Inflammatory macrophage treated with lipopolysaccharide for 4 hours (primary cell): ENCODE measurements around the gene PAOX.

ENCODE experiments used
- DNase-seq: peaks from one replicate; pipeline ENCODE4 v3.0.0-alpha.2; 2020

The PAOX gene

DNA sequence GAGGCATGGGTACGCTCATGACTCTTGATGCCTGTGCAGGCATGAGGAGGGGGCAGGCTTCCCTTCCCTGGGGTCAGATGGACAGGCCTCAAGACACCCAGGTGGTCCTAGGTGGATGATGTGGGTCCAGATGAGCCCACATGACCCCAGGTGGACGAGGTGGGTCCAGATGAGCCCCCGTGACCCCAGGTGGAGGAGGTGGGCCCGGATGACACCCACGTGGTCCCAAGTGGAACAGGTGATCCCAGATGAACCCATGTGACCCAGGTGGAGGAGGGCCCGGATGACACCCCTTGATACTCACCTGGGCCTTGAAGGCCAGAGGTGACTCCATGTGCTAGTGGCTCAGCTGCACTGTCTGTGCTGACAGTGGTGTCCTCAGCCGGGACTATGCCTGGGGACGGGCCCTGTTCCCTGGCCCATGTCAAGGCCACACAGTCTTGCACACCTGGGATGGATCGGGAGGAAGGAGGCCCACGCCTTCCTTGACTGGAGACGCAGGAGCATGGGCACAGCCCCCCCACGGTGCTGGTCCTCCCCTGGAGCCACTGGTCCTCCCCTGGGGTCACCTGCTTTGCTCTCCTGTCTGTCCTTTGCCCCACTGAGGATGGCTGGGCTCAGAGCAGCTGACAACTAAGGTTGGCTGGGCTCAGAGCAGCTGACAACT lies 28.6 kb upstream of the PAOX start:
- DNase-seq = no peak

DNA sequence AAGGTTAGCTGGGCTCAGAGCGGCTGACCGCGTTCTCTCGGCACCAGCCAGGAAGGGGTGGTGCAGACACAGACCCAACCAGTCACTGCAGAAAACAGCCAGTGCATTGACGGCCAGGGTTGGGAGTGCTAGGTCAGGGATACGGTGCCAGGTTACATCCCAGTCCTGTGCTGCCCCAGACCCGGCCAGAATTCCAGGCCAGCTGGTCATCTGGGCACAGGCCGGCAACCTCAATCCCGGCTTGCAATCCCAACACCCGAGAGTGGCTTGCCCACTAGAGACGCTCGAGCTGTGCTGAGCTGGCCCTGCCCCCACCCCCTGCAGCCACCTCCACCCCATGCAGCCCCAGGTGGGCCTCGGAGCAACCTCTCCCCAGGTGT lies 28.1 kb upstream of the PAOX start:
- DNase-seq = no peak

DNA sequence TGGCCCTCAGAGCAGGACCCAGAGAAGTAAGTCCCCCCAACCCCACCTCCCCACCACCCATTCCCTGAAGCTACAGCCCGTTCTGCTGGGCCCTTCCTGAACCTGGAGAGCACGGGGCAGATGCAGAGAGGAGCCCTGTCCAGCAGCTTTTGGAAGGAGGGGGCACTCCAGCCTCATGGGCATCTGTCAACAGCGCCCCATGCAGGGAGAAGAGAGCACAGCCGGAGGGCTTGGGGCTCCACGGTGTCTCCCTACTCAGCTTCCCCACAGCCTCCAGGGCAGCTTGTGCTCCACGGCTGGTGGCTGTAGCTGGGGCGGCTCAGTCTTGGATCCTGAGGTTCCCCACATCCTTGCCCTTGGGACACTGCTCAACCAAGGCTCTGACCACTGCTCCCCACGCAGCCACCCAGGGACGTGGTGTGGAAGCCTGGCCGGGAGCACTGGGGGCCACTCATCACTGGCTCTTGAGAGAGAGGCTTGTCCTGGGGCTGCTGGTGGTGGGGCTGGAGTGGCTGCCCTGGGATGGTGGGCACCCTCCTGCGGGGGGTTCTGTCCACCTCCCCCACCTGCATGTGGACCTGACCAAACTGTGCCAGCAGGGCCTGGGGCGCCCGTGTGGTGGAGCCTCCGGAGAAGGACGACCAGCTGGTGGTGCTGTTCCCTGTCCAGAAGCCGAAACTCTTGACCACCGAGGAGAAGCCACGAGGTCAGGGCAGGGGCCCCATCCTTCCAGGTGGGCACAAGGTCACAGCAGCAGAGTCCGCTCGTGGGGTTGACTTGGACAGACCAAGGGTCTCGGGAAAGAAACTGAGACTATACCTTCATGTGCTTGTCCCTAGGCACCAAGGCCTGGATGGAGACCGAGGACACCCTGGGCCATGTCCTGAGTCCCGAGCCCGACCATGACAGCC lies 27.4 kb upstream of the PAOX start:
- DNase-seq = no peak

- no peak for DNase-seq
Observed at GRCh38 chr10:133353202-133353959, 25.7 kb upstream of the PAOX start.

DNA sequence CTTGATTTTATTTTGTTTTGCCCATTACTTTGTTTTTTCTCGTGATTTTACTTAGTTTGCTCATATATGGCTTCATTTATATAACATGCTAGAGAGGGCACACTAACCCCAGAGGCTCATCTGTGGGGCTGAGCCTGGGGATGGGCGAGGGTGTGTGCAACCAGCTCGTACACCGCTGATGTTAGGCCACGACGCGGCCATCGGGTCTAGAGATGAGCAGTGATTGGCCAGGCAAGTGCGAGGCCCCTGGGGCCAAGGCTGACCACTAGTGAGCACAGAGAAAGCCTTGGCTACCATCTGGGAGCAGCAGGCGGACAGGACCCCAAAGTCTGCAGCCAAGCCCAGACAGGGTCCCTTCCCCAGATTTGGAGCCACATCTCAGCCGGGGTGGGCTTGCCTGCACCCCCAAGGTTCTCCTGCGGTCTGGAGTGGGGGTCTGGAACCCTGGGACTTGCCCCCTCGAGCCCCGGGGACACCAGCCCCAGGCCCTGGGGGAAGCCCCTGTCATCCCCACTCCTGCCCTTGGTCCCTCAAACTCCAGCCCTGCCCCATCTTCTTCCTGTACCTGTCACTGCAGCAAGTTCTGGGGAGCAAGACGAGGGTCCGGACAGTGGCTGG lies 25.0 kb upstream of the PAOX start:
- DNase-seq = no peak

DNA sequence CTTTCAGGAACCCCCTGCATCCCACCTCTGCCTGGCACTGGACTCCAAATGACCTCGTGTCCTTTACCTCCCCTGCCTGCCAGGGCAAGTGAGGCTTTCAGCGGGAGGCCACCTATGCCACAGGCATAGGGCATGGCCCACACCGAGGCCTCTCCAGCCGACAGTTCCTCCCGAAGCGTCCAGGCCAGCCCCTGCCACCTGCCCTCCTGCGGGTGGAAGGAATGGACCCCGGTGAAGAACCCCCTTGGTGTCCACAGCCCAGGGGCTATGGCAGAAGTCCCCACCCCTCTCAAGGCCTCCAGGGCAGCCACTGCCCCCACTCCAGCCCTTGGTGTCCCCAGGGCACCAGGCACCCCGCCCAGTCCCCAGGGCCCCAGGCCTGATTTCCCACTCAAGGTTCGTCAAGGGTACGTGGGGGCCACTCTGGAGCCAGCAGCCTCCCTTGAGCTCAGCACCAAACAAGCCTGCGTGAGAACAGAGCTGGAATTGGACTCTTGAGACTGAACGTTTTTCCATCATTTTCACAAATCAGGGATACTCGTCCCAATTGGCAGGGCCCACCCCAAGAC lies 24.3 kb upstream of the PAOX start:
- no peak for DNase-seq

GRCh38 chr10:133355266-133355665 lies 23.8 kb upstream of the PAOX start:
- no peak for DNase-seq

DNA sequence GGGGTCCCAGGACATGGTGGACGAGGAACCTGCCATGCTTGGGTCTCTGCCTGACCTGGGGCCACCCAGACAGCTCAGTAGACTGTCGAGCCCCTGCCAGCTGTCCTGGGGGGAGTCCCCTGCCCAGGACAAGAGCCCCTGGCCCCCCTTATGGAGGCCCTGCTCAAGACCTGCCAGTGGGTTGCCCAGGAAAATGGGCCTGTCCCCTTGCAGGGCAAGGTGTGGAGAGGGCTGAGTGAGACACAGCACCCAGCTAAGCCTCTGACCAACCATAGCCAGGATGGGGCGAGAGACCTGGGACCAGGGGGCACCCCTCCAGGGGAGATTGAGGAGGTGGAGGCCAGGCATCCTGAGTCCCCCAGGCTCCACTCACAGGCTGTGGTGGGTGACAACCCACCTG lies 23.1 kb upstream of the PAOX start:
- DNase-seq = no peak

- DNase-seq = no peak
Observed at GRCh38 chr10:133356549-133357284, 22.3 kb upstream of the PAOX start.

DNA sequence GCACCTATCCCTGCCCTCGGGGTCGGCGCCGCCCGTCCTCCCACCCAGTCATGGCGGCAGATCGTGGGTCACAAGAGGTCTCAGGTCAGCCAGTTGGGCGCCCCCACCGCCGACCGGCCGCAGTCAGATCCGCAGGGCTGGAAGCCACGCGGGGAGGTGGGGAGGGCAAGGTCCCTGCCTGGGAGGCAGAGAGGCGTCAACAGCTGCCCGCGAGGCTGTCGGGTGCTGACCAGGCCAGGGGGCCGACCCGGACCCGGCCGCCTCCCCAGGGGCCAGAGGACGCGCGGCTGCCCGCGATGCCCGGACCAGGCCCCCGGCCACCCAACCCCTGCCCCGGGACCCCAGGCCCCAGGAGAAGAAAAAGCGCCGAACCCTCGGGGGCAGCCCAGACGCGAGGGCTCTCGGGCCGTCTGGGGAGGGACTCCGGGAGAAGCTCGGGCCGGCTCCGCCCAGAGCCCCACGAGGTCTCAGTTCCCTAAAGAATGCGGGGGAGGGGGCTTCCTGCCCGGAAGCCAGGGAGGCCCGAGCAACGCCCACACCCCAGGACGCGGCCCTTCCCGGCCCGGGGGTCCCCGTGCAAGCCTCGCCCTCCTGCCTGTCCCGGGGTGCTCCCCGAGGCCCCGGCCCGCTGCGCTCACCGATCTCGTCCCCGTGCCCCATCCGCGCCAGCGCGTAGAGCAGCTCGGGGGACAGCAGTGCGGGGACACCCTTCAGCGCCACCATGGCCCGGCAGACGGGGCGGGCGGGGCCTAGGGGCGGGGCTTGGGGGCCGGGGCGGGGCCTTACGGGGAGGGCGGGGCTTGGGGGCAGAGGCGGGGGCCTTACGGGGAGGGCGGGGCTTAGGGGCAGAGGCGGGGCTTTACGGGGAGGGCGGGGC lies 21.5 kb upstream of the PAOX start, which contains the start of gene FUOM:
FUOM (minus strand) TSS at position 735 of the 877 bp plus-strand sequence; CDS start at position 723, 12 bp downstream.
- DNase-seq = peak; percentile 93

DNA sequence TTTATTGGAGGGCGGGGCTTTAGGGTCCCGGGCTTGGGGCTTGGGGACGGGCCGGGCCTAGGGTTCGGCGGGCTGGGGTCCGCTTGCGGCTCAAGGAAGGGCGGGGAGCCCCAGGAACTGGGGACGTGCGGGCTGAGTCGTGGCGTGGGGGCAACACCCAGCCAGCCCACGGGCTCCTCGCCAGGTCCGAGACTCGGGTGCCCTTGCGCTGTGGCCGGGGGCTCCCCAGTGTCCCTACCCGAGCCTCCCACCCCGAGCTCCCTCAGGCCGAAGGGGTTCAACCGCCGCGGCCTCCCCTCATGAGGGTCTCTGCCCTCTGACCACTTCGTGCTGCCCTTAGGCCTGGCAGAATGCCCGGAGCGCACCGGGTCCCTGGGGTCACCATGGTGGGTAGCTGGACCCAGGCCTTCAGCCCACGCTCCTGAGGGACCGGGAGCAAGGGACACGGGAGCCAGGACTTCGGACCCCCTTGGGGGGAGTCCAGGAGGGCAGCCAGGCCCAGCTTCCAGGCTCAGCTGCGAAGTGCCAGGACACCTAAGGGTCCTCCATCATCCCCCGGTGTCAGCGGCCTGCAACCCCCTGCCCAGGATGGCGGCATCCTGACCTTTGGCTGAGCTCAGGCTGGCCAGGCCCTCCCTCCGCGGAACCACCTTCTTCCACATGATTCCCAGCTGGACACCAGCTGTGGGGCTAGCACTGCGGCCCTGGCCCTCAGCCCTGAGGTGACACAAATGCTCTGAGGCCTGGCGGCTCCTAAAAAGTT lies 20.7 kb upstream of the PAOX start:
- no peak for DNase-seq

DNA sequence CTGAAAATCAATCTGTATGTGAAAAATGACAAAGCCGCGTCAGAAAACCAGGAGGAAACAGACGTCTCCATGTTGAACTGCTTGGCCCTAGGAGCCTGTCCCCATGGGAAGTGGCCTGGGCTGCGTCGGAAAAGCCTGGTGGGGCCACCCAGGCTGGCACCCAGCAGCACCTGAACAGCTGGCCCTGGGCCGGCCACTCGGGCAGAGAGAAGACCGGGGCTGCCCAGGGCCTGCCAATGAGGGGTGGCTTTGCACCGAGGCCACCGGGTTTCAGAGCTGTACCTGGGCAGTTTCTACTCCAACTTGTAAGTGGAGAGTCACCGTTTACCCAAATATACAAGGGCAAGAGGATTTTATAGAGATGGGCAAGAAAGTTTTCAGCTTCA lies 20.1 kb upstream of the PAOX start:
- DNase-seq = no peak

- DNase-seq = no peak
Observed at GRCh38 chr10:133359554-133359971, 19.5 kb upstream of the PAOX start.

GRCh38 chr10:133359972-133360610 lies 19.0 kb upstream of the PAOX start:
- DNase-seq = no peak

DNA sequence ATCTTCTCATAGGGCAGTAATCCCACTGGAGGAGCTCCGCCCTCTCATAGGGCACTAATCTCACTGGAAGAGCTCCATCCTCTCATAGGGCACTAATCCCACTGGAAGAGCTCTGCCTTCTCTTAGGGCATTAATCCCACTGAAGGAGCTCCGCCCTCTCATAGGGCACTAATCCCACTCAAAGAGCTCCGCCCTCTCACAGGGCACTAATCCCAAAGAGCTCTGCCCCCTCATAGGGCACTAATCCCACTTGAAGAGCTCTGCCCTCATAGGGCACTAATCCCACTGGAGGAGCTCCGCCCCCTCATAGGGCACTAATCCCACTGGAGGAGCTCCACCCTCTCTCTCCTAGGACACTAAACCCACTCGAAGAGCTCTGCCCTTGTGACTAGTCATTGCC lies 17.8 kb upstream of the PAOX start:
- DNase-seq = no peak

DNA sequence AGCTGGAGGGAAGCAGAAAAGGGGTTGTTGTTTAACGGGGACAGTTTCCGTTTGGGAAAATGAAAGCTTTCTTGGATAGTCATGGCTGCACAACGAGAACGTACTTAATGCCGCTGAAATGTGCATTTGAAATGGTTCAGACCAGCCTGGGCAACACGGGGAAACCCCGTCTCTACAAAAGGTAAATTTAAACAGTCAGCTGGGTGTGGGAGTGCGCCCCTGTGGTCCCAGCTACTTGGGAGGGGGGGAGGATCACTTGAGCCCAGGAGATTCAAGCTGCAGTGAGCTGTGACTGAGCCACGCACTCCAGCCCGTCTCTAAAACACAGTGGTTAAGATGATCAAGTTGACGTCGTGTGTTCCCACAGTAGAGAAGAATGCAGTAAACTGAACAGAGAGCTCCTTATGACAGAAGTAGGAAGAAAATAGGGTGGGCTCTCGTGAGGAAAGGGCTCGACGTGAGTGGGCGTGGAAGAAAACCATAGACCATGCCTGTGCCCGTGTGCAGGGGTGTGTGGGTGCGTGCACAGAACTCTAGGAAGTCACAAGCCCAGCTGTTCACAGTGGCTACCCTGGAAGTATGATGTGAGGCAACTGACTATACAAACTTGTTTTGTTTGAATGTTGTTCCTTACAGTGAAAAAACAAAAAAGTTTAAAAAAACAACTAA lies 17.2 kb upstream of the PAOX start:
- peak; percentile 10 for DNase-seq

DNA sequence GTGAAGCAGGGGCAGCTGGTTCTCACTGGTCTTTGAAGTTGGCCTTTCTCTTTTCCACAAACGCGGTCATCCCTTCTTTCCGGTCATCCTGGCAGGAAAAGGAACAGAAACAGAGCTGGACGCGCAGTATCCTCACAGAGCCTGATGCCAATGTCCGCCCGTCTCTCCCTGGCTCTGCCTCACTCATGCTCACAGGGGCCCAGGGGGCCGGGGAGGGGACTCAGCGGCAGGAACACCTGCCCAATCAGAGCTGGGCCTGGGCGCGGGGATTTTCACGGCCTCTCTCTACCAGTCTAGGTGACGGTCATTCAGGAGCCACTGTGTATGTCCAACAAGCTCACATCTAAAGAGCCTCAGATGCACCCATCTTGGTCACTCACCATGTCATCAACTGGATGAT lies 16.2 kb upstream of the PAOX start:
- DNase-seq = no peak

GRCh38 chr10:133364645-133365431 lies 14.2 kb upstream of the PAOX start:
- DNase-seq = no peak
